GM21825 (cell line): ENCODE data around the gene ARPC4.

Experiments used
- ATAC-seq: cut with Tn5 transposase; IDR thresholded peaks from one replicate; pipeline ENCODE4 v1.9.1; 2021; ENCODE audit warnings: mild to moderate bottlenecking, moderate library complexity; ENCODE audit not compliant: unreplicated experiment

Gene ARPC4

GRCh38 chr3:9791127-9791526 is 1.8 kb upstream of the ARPC4 start:
- ATAC-seq: no peak

GRCh38 chr3:9791790-9792404 is 985 bp upstream of the ARPC4 start:
- ATAC-seq: no peak

- ATAC-seq: no peak
Observed at GRCh38 chr3:9793161-9793781, 389 bp downstream of the ARPC4 start.

DNA sequence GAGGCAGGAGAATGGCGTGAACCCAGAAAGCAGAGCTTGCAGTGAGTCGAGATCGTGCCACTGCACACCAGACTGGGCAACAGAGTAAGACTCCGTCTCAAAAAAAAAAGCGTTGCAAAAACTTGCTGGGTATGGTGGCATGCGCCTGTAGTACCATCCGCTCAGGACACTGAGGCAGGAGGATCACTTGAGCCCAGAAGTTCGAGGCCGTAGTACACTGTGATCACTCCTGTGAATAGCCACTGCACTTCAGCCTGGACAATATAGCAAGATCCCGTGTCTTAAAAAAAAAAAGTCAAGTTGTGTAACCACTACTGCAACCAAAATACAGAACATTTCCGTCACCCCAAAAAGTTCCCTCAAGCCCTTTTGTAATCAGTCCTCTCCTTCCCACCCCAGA is 1.5 kb downstream of the ARPC4 start:
- ATAC-seq: no peak

GRCh38 chr3:9795207-9795606 is 2.3 kb downstream of the ARPC4 start:
- ATAC-seq: no peak

DNA sequence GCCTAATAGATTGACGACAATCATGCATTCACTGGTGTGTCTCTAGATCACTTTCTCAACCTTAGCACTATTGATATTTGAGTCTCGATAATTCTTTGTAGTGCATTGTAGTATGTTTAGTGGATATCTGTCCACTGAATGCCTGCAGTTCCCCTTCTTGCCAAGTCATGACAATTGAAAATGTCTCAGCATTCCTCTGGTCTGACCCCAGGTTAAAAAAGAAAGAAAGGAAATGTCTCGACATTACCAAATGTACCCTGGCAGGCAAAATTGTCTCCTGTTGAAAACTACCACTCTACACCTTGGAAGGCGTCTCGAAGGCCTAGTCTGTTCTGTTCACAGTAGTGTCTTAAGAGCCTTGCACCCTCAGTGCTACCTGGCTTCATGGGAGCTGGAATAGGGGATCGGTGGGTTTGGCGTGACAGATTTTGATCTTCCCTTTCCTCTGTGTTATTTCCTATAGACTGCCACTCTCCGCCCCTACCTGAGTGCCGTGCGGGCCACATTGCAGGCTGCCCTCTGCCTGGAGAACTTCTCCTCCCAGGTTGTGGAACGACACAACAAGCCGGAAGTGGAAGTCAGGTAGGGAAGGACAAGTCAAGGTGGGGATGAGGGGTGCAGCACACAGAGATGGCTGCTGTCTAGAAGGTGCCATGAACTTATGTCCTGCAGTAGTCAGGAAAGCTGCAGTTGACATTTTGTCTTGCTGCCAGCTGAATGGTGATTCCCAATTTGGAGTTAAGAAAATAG is 4.5 kb downstream of the ARPC4 start:
- no peak for ATAC-seq

DNA sequence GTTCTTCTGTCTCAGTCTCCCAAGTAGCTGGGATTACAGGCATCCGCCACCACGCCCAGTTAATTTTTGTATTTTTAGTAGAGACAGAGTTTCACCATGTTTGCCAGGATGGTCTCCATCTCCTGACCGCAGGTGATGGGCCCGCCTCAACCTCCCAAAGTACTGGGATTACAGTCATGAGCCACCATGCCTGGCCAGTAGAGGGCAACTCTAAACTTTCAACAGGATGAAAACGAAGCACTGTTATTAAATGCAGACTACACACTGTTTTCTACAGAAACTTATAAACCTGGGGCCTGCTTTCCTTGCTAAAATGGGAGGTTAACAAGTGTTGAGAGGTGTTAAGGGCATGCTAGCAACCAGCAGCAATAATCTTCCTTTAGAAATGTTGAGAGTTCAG is 7.6 kb downstream of the ARPC4 start:
- ATAC-seq: no peak

DNA sequence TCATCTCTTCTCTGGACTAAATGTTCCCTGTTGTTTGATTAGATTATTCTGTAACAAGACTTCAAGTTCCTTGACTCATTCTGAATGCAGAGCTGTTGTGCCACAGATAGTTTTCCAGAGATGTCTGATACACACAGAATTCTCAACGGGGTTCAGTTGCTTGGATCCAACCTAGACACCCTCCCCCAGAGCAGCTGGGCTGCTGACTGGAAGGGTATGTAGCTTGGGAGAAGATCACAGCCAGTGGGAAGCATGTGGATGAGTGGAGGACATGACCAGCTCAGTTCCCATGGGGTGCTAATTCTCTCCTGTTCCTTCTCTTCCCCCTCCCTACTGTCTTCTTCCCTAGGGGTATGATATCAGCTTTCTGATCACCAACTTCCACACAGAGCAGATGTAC is 10.6 kb downstream of the ARPC4 start:
- ATAC-seq: no peak

- no peak for ATAC-seq
Observed at GRCh38 chr3:9804996-9805395, 12.1 kb downstream of the ARPC4 start.

GRCh38 chr3:9806137-9806536 is 13.3 kb downstream of the ARPC4 start:
- no peak for ATAC-seq

- no peak for ATAC-seq
Observed at GRCh38 chr3:9806688-9807589, 14.1 kb downstream of the ARPC4 start.

DNA sequence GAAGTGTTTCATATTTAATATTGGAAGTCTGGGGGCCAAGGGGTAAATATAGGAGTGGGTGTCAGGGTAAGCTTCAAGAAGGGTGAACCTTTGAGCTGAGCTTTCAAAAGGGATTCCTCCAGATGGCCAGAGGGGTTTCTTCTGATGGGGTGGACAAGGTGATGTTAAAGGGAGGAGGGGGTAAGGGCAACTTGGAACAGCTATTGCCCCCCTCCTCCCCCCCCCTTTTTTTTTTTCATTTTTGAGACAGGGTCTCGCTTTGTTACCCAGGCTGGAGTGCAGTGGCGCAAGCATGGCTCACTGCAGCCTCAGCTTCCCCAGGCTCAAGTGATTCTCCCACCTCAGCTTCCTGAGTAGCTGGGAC is 15.1 kb downstream of the ARPC4 start:
- no peak for ATAC-seq

DNA sequence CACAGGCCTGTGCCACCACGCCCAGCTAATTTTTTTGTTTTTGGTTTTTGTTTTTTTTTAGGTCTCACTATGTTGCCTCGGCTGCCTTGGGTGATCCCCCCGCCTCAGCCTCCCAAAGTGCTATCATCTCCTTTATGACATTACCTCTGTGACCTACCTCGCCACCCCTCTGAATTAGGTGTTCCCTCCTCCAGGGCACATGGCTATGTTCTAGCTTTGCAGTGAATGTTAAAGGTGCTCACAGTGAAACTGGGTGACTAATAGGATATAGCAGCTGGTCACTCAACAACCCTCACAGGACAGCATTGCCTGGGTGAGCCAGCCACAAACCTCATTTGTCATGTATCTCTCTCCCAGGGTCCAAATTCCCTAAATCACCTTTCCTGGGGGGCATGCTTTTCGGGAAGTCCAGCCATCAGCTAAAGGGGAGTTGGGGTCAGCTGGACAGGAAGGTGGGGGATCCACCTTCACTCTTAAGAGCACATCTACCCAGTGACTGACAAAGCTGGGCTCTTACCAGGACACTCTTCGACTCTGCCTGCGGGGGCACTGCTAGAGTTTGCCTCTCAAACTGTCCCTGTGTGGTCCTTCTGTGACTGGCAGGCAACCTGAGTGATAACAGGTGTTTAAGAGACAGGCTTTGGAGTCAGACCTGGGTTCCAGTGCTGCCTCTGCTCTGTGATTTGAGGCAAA is 15.6 kb downstream of the ARPC4 start:
- peak; percentile 43 for ATAC-seq

DNA sequence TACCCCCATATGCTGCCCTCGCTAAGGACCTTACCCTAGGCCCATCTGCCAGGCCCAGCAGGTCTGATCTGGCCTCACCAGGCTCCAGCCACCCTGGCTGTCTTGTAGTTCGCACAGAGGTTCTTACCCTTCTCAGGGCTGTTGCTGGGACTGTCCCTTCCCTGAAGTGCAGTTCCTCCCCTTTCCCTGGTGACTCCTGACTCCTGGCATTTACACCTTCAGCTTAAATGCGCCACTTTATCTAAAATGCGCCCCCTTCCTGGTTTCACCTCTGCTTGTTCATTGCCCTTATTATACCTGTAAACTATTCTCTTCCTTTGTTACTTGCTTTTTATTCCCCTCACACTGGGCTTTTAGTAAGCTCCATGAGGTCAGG is 16.3 kb downstream of the ARPC4 start:
- ATAC-seq: no peak

GRCh38 chr3:9809615-9810432 is 16.9 kb downstream of the ARPC4 start, which contains the start of gene TTLL3:
TTLL3 (plus strand) TSS chr3:9810262; CDS start chr3:9810662, 400 bp downstream.
- peak; percentile 40 for ATAC-seq

DNA sequence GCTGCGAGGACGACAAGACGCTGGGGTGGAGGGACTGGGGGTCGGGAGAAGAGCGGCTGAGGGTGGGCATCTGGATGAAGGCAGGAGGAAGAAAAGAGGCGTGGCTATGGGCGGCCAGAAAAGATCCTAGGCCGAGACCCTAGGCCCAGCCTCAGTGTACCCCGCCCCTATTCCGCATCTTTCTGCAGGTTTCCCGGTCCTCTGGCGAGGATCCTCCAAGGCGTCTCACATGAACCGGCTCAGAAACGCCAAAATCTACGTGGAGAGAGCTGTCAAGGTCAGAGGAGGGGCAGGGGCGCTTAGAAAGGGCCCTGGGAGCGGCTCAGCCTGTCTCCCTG is 17.5 kb downstream of the ARPC4 start:
- ATAC-seq: no peak

- ATAC-seq: no peak
Observed at GRCh38 chr3:9810846-9811245, 18.0 kb downstream of the ARPC4 start.

GRCh38 chr3:9812870-9813483 is 20.1 kb downstream of the ARPC4 start:
- ATAC-seq: no peak

DNA sequence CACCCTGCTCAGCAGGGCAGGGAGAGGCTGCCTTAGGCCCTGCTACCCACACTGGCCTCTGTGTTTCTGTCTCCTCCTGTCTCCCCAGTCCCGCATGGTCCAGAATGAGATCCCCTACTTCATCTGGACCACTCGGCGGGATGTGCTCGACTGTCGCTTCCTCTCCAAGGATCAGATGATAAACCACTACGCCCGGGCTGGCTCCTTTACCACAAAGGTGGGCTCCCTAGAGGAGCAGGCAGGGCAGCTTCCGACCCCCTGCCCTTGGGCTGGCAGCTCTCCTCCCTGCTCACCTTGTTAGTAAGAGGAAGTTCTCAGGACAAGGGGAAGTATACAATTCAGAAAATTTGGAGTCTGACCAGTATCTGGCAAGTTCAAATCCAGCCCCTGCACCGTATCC is 23.1 kb downstream of the ARPC4 start:
- ATAC-seq: no peak

- no peak for ATAC-seq
Observed at GRCh38 chr3:9817436-9817835, 24.6 kb downstream of the ARPC4 start.
